Cardiac muscle cell (in vitro differentiated cells and primary cell): Measurements from ENCODE around the gene CREB3L4. TPM values are rescaled to one million over a fixed set of nuclear protein-coding genes. Genes with fewer than 3 reads are reported as not detected.

Source experiments
- DNase-seq, 2 donors: peaks; one replicate each; pipeline versions ENCODE4 v3.0.0 to v3.0.0-alpha.2; 2010 to 2017; ENCODE audit warnings: low read depth in 1 of 2, low spot score in 1 of 2
- H3K27ac ChIP-seq: fragments of 200-600 bp; sonication (generic); 2 replicates; pipeline ENCODE4 v1.5.1; 2016
- H3K27me3 ChIP-seq: fragments of 200-600 bp; sonication (generic); 2 replicates; pipeline ENCODE4 v1.6.0; 2016; ENCODE audit warnings: control low read depth
- H3K36me3 ChIP-seq: fragments of 200-600 bp; sonication (generic); 2 replicates; pipeline ENCODE4 v1.5.1; 2016; ENCODE audit warnings: control low read depth
- H3K4me1 ChIP-seq: fragments of 200-600 bp; sonication (generic); 2 replicates; pipeline ENCODE4 v1.8.1; 2017; ENCODE audit warnings: low read depth, mild to moderate bottlenecking, mixed run types
- H3K4me3 ChIP-seq: fragments of 200-600 bp; sonication (generic); 2 replicates; pipeline ENCODE4 v1.5.1; 2016; ENCODE audit warnings: mild to moderate bottlenecking
- H3K9me3 ChIP-seq: fragments of 200-600 bp; sonication (generic); 2 replicates; pipeline ENCODE4 v1.5.1; 2017; ENCODE audit warnings: low read depth, mild to moderate bottlenecking, control low read depth
- CTCF ChIP-seq: IDR thresholded peaks from 2 replicates; pipeline ENCODE4 v1.5.1; 2012; ENCODE audit warnings: low read depth, mild to moderate bottlenecking, low read length
- polyA plus RNA-seq: library from polyadenylated mRNA; unstranded; fragments of >200 nt; fragmentation: Nextera tagmentation; extraction: Ambion mirVana; gene quantifications from 2 replicates; pipeline ENCODE4 v1.2.1, GENCODE V29; 2016
- total RNA-seq: library from RNA; depleted of rRNA; stranded (reverse); fragments of >200 nt; gene quantifications from 2 replicates; pipeline ENCODE4 v1.2.3, GENCODE V29; 2016

CREB3L4 gene
- total and polyA plus RNA-seq, 2 experiments from 2014 or later, result 25.3 to 49.5 TPM

- Histone ChIP-seq H3K4me1 (peaks cover 17% of the 10 kb centered on the region), H3K9me3 (no peaks in the 10 kb centered on the region), H3K27me3 (no peaks in the 10 kb centered on the region), H3K27ac (peak within 1 kb of the TSS; percentile 90), H3K36me3 (peaks cover 6% of the 10 kb centered on the region), H3K4me3 (peak within 1 kb of the TSS; percentile 58)
- no peak for TF ChIP-seq CTCF
- DNase-seq, result peak; percentile 97 to 99
Observed at GRCh38 chr1:153963030-153963849, 4.5 kb upstream of the CREB3L4 start, which contains the start of gene SLC39A1. SLC39A1 (minus strand) TSS chr1:153963537; CDS start chr1:153962715, 822 bp downstream.

GRCh38 chr1:153963850-153964331, 3.8 kb upstream of the CREB3L4 start:
- H3K36me3 ChIP-seq, result peaks cover 6% of the 10 kb centered on the region
- H3K9me3 ChIP-seq, result no peaks in the 10 kb centered on the region
- peak; percentile 38 to 63 for DNase-seq
- H3K4me1 ChIP-seq, result peaks cover 22% of the 10 kb centered on the region
- peak overlapping the region; percentile 90 for H3K27ac ChIP-seq
- H3K27me3 ChIP-seq, result no peaks in the 10 kb centered on the region
- peak overlapping the region; percentile 58 for H3K4me3 ChIP-seq
- no peak for TF ChIP-seq CTCF

GRCh38 chr1:153968000-153968363, 280 bp downstream of the CREB3L4 start:
- no peaks in the 10 kb centered on the region for H3K36me3 ChIP-seq
- peaks cover 8% of the 10 kb centered on the region for H3K4me1 ChIP-seq
- no peak for TF ChIP-seq CTCF
- H3K27me3 ChIP-seq, result no peaks in the 10 kb centered on the region
- H3K27ac ChIP-seq, result peak overlapping the region; percentile 92
- no peaks in the 10 kb centered on the region for H3K9me3 ChIP-seq
- DNase-seq, result no peak
- H3K4me3 ChIP-seq, result peak overlapping the region; percentile 57

- peak overlapping the region; percentile 57 for H3K4me3 ChIP-seq
- no peaks in the 10 kb centered on the region for H3K27me3 ChIP-seq
- peaks cover 8% of the 10 kb centered on the region for H3K4me1 ChIP-seq
- H3K36me3 ChIP-seq, result no peaks in the 10 kb centered on the region
- no peak for DNase-seq
- peak overlapping the region; percentile 92 for H3K27ac ChIP-seq
- no peaks in the 10 kb centered on the region for H3K9me3 ChIP-seq
- TF ChIP-seq CTCF, result no peak
Observed at GRCh38 chr1:153968408-153968807, 706 bp downstream of the CREB3L4 start.

- Histone ChIP-seq H3K27me3 (no peaks in the 10 kb centered on the region), H3K4me1 (peaks cover 8% of the 10 kb centered on the region), H3K36me3 (peaks cover 3% of the 10 kb centered on the region), H3K27ac (peak overlapping the region; percentile 92), H3K9me3 (no peaks in the 10 kb centered on the region), H3K4me3 (peak overlapping the region; percentile 57)
- TF ChIP-seq CTCF, result no peak
- no peak for DNase-seq
Observed at GRCh38 chr1:153968972-153969371, 1.3 kb downstream of the CREB3L4 start.
